K562 (cell line): ENCODE measurements around the gene FMC1. TPM values are rescaled to one million over a fixed set of nuclear protein-coding genes. Genes with fewer than 3 reads are reported as not detected.
A peak's percentile ranks its signal among the peaks of the same experiment; 100 is the strongest.

Source experiments
- ATAC-seq: fragments of 200-7000 bp; cut with Tn5 transposase; 3 replicates; pipeline ENCODE4 v1.9.1; 2020; ENCODE audit warnings: moderate library complexity
- BruUV-seq: library from RNA; stranded (reverse); fragments of 400-500 nt; replicated peaks from 2 replicates; lab custom pipeline; 2021; lab: Mats Ljungman, UMichigan
- CTCF ChIA-PET: fragments of 300-600 bp; formaldehyde crosslinking; extraction: SDS; loops from one replicate; lab custom pipeline; 2021; ENCODE audit warnings: low intra/inter-chr PET ratio; lab: Yijun Ruan, JAX
- POLR2A ChIA-PET: fragments of 300-600, 350-650 bp; sonication (Branson Sonifier 250); formaldehyde crosslinking; extraction: SDS; loops from one replicate; lab custom pipeline; 2021; ENCODE audit warnings: antibody characterized with exemption, inconsistent platforms; lab: Yijun Ruan, JAX
- DNase-seq, 4 experiments: peaks; one replicate each; pipeline versions ENCODE4 v3.0.0 to v3.0.0-alpha.2; 2011 to 2018; ENCODE audit warnings: low spot score in 3 of 4, mixed read lengths in 3 of 4; ENCODE audit errors: extremely low read depth in 1 of 4
- FAIRE-seq: peaks from 2 replicates; lab custom pipeline; 2011; peaks lifted over from hg19 to GRCh38; lab: Jason Lieb, UNC
- H2AFZ ChIP-seq: 2 replicates; pipeline ENCODE4 v1.6.0; 2011; ENCODE audit warnings: low read depth, low read length, control low read depth, inconsistent platforms
- H3K27ac ChIP-seq: fragments of 200-600 bp; 3 replicates; pipeline ENCODE4 v1.8.0; 2011; ENCODE audit warnings: low read depth, mild to moderate bottlenecking, control low read depth, inconsistent platforms, low read length, moderate library complexity, mixed read lengths; ENCODE audit errors: extremely low read depth
- H3K27me3 ChIP-seq, 2 experiments: fragments of 300-600 bp in 1 of 2; 2 replicates in 1 of 2; 3 replicates in 1 of 2; pipeline versions ENCODE4 v1.6.0 to v1.8.0; 2011; ENCODE audit warnings: inconsistent platforms in 2 of 2, low read length in 2 of 2, mild to moderate bottlenecking in 1 of 2, mixed read lengths in 1 of 2, moderate library complexity in 1 of 2; ENCODE audit not compliant: control insufficient read depth in 2 of 2, insufficient read depth in 2 of 2
- H3K36me3 ChIP-seq: fragments of 300-600 bp; 3 replicates; pipeline ENCODE4 v1.8.0; 2011; ENCODE audit warnings: mild to moderate bottlenecking, low read length, inconsistent platforms; ENCODE audit not compliant: control insufficient read depth, insufficient read depth
- H3K4me1 ChIP-seq, 2 experiments: fragments of 200-600 bp in 1 of 2; replicated peaks in 1 of 2; 2 replicates in 1 of 2; 3 replicates in 1 of 2; pipeline versions ENCODE4 v1.5.1 to v1.8.0; 2011; ENCODE audit warnings: inconsistent platforms in 2 of 2, low read length in 2 of 2, mild to moderate bottlenecking in 1 of 2, mixed read lengths in 1 of 2, moderate library complexity in 1 of 2; ENCODE audit not compliant: control insufficient read depth in 2 of 2, insufficient read depth in 2 of 2
- H3K4me2 ChIP-seq: 2 replicates; pipeline ENCODE4 v1.6.1; 2011; ENCODE audit warnings: low read length, control low read depth, inconsistent platforms, mixed read lengths; ENCODE audit not compliant: insufficient read depth
- H3K4me3 ChIP-seq: fragments of 200-600 bp; sonication (generic), shearing (Covaris generic); 2 replicates; pipeline ENCODE4 v1.5.1; 2016; ENCODE audit warnings: control low read depth, inconsistent platforms
- H3K79me2 ChIP-seq: fragments of 200-600 bp; 3 replicates; pipeline ENCODE4 v1.8.0; 2011; ENCODE audit warnings: low read length, inconsistent platforms; ENCODE audit not compliant: control insufficient read depth, insufficient read depth
- H3K9ac ChIP-seq, 2 experiments: 2 replicates each; pipeline versions ENCODE4 v1.6.0 to v1.6.1; 2011; ENCODE audit warnings: low read depth in 2 of 2, low read length in 2 of 2, control low read depth in 1 of 2, inconsistent platforms in 1 of 2, mild to moderate bottlenecking in 1 of 2, mixed read lengths in 1 of 2; ENCODE audit not compliant: insufficient read depth in 1 of 2
- H3K9me1 ChIP-seq: one replicate; pipeline ENCODE4 v1.6.0; 2011; ENCODE audit warnings: inconsistent platforms, mild to moderate bottlenecking, low read length, moderate library complexity; ENCODE audit not compliant: control insufficient read depth, insufficient read depth
- H3K9me3 ChIP-seq: replicated peaks from 2 replicates; pipeline ENCODE4 v1.5.1; 2011; ENCODE audit warnings: low read depth, low read length, inconsistent platforms; ENCODE audit not compliant: control insufficient read depth, insufficient read depth
- H4K20me1 ChIP-seq: replicated peaks from 2 replicates; pipeline ENCODE4 v1.6.1; 2011; ENCODE audit warnings: low read length, inconsistent platforms, mixed read lengths; ENCODE audit not compliant: control insufficient read depth, insufficient read depth
- ATF7 ChIP-seq: fragments of 450-650 bp; IDR thresholded peaks from 2 replicates; pipeline ENCODE4 v1.7.1; 2014; ENCODE audit warnings: mild to moderate bottlenecking, moderate library complexity
- CHD1 ChIP-seq: fragments of 200-600 bp; sonication (generic); IDR thresholded peaks from one replicate; pipeline ENCODE4 v1.6.1; 2012; ENCODE audit warnings: mild to moderate bottlenecking, moderate library complexity, low read length, inconsistent platforms
- CREM ChIP-seq: IDR thresholded peaks from 2 replicates; pipeline ENCODE4 v1.6.1; 2014; ENCODE audit warnings: antibody characterized with exemption, low read depth
- PHF20 ChIP-seq: fragments of 450-650 bp; IDR thresholded peaks from 2 replicates; pipeline ENCODE4 v1.6.1; 2018; ENCODE audit not compliant: partially characterized antibody
- PHF21A ChIP-seq: fragments of 450-650 bp; IDR thresholded peaks from 2 replicates; pipeline ENCODE4 v1.6.1; 2017; ENCODE audit warnings: low read depth, borderline replicate concordance
- RBFOX2 ChIP-seq: fragments of 200-400 bp; formaldehyde crosslinking; IDR thresholded peaks from 2 replicates; pipeline ENCODE4 v1.6.1; 2017; ENCODE audit warnings: low read depth, mild to moderate bottlenecking, low read length, moderate library complexity
- TRIM24 ChIP-seq, 2 experiments: fragments of 450-650 bp; IDR thresholded peaks; 2 replicates each; pipeline ENCODE4 v1.6.1; 2016
- ZBTB11 ChIP-seq, 3 experiments: fragments of 200-800 bp in 1 of 3; fragments of 250-450 bp in 1 of 3; fragments of 450-650 bp in 1 of 3; sonication (Bioruptor Pico) in 1 of 3; sonication (Bioruptor generic) in 1 of 3; formaldehyde crosslinking in 1 of 3; IDR thresholded peaks; 2 replicates each; pipeline versions ENCODE4 v1.6.1 to v1.8.0; 2016 to 2022; ENCODE audit warnings: mild to moderate bottlenecking in 2 of 3, missing genetic modification characterization in 2 of 3, missing compliant biosample characterization in 1 of 3, moderate library complexity in 1 of 3
- ZBTB43 ChIP-seq: sonication (generic); formaldehyde crosslinking; IDR thresholded peaks from 2 replicates; pipeline ENCODE4 v1.8.0; 2023; ENCODE audit warnings: mild to moderate bottlenecking, missing genetic modification reagents
- ZNF232 ChIP-seq: sonication (generic); formaldehyde crosslinking; IDR thresholded peaks from 2 replicates; pipeline ENCODE4 v1.8.0; 2022; ENCODE audit warnings: mild to moderate bottlenecking, missing genetic modification reagents
- ZNF512 ChIP-seq: IDR thresholded peaks from 2 replicates; pipeline ENCODE4 v1.6.1; 2016; ENCODE audit warnings: missing genetic modification characterization, missing compliant biosample characterization
- ZNF586 ChIP-seq: fragments of 450-650 bp; formaldehyde crosslinking; conservative IDR thresholded peaks from 2 replicates; pipeline ENCODE4 v1.4.0; 2020; ENCODE audit warnings: mild to moderate bottlenecking, moderate library complexity
- WGBS: fragments of 100-300 bp; shearing (Covaris generic); methylation state at CpG from one replicate; pipeline ENCODE4 v1.1.6; 2016; ENCODE audit warnings: low coverage, mixed read lengths; ENCODE audit not compliant: insufficient coverage; ENCODE audit errors: missing lambda C conversion rate; 5-methylcytosine and 5-hydroxymethylcytosine counted together
- in situ Hi-C: fragments of 300-500 bp; cut with MboI; formaldehyde crosslinking; loops from 4 replicates; pipeline ENCODE4 v1.15.0; 2018; ENCODE audit warnings: inconsistent platforms, mixed read lengths
- intact Hi-C: fragments of 100-400 bp; cut with micrococcal nuclease; formaldehyde crosslinking; loops from 2 replicates; pipeline ENCODE4 v1.14.2; 2022
- polyA plus RNA-seq, 8 experiments: library from polyadenylated mRNA; depleted of rRNA in 4 of 8; stranded (reverse) in 5 of 8; unstranded in 3 of 8; fragments of >200 nt; fragmentation: Nextera tagmentation in 2 of 8; fragmentation: Illumina TruSeq in 1 of 8; extraction: Ambion mirVana in 2 of 8; extraction: Trizol in 1 of 8; gene quantifications; 2 replicates each; pipeline versions ENCODE4 v1.2.1 to v1.2.3, GENCODE V29; 2011 to 2014; ENCODE audit warnings: inconsistent platforms in 1 of 8, missing spikeins in 1 of 8
- total RNA-seq, 7 experiments: library from RNA; depleted of rRNA in 6 of 7; stranded (reverse); fragments of >200 nt in 6 of 7; fragmentation: Illumina TruSeq in 2 of 7; extraction: Trizol in 2 of 7; gene quantifications; 2 replicates each; pipeline versions ENCODE4 v1.2.1 to v1.2.3, GENCODE V29; 2011 to 2021; ENCODE audit warnings: low replicate concordance in 1 of 7

Gene FMC1
- total and polyA plus RNA-seq, 9 of the 15 experiments (the other 6 are each of a cell fraction or from before 2014, with no cell fraction given): 14.0 to 116 (median 29.0) TPM

- CTCF ChIA-PET: no interaction called here
- peaks cover 20% of the 10 kb centered on the region for H4K20me1 ChIP-seq
- peak overlapping the region; percentile 98 for H3K27ac ChIP-seq
- POLR2A ChIA-PET: interaction anchor here (0.6 to 3.9 kb wide), 22 partner anchors 9 to 1819 kb away, joined by 3 to 37 read pairs (median 4); no protein-coding TSS in a partner anchor
- peak overlapping the region; percentile 97 to 99 for H3K9ac ChIP-seq
- H3K9me1 ChIP-seq: no peaks in the 10 kb centered on the region
- intact Hi-C loops (no loop called here), in situ Hi-C loops (loop anchor here (25.0 kb wide), 1 partner anchor 1398 kb away; no protein-coding TSS in a partner anchor)
- DNase-seq (peak; percentile 99 to 100 (median 100)), FAIRE-seq (peak; percentile 85), ATAC-seq (peak; percentile 88)
- H3K4me3 ChIP-seq: peak overlapping the region; percentile 65
- peak overlapping the region; percentile 84 for H2AFZ ChIP-seq
- H3K4me2 ChIP-seq: peak overlapping the region; percentile 92
- TSS peak; percentile 39 for BruUV-seq
- peaks cover 10 to 22% of the 10 kb centered on the region in 2 experiments for H3K4me1 ChIP-seq
- peaks cover 36% of the 10 kb centered on the region for H3K36me3 ChIP-seq
- no peaks in the 10 kb centered on the region for H3K27me3 ChIP-seq
- H3K9me3 ChIP-seq: no peaks in the 10 kb centered on the region
- H3K79me2 ChIP-seq: peaks cover 74% of the 10 kb centered on the region
- WGBS: 1% methylated on average over 36 of the region's 47 CpGs
- TF ChIP-seq RBFOX2 (peak; percentile 25; the same call in 1 of the 2 replicates), CREM (peak; percentile 79), CHD1 (peak; percentile 88), ATF7 (peak; percentile 17), ZNF586 (CRISPR knock-in tag) (no peak), ZNF512 (tag) (no peak), TRIM24 (IDR thresholded peaks at IDR 0.05) (no peak), ZNF232 (CRISPR knock-in tag) (0 out of 2 replicates have a peak, but pooled peaks have one; percentile 63), ZBTB11 (CRISPR knock-in tag; IDR thresholded peaks at IDR 0.05) (peak in 1 of 3 experiments; percentile 78; a peak in 1 of 6 replicates), ZBTB43 (CRISPR knock-in tag) (peak; percentile 65; the same call in 1 of the 2 replicates), PHF21A (peak; percentile 57; the same call in 1 of the 2 replicates), PHF20 (no peak)
Measured at GRCh38 chr7:139360210-139360947, 19.2 kb downstream of the FMC1 start.
